Measurements from ENCODE around the gene LRRC4C.

The LRRC4C gene

GRCh38 chr11:40360206-40360798, 1099.2 kb downstream of the LRRC4C start:
- no peak for DNase-seq (ENCODE audit: low read depth)

- DNase-seq (ENCODE audit: low read depth), result no peak
Observed at GRCh38 chr11:40354121-40354520, 1105.3 kb downstream of the LRRC4C start.

- DNase-seq (ENCODE audit: low read depth), result no peak
Observed at GRCh38 chr11:40340911-40341310, 1118.5 kb downstream of the LRRC4C start.

- DNase-seq (ENCODE audit: low read depth), result no peak
Observed at GRCh38 chr11:40338739-40339138, 1120.7 kb downstream of the LRRC4C start.

- no peak for DNase-seq (ENCODE audit: low read depth)
Observed at GRCh38 chr11:40338062-40338461, 1121.4 kb downstream of the LRRC4C start.

GRCh38 chr11:40337118-40337517, 1122.3 kb downstream of the LRRC4C start:
- DNase-seq (ENCODE audit: low read depth), result no peak

GRCh38 chr11:40328890-40329614, 1130.4 kb downstream of the LRRC4C start:
- no peak for DNase-seq (ENCODE audit: low read depth)

- no peak for DNase-seq (ENCODE audit: low read depth)
Observed at GRCh38 chr11:40323241-40323640, 1136.2 kb downstream of the LRRC4C start.

- DNase-seq (ENCODE audit: low read depth), result no peak
Observed at GRCh38 chr11:40321537-40321936, 1137.9 kb downstream of the LRRC4C start.

GRCh38 chr11:40316171-40316570, 1143.3 kb downstream of the LRRC4C start:
- DNase-seq (ENCODE audit: low read depth), result no peak

GRCh38 chr11:40315122-40315521, 1144.3 kb downstream of the LRRC4C start:
- no peak for DNase-seq (ENCODE audit: low read depth)

GRCh38 chr11:40314327-40314726, 1145.1 kb downstream of the LRRC4C start:
- DNase-seq (ENCODE audit: low read depth), result no peak

GRCh38 chr11:40306938-40307548, 1152.4 kb downstream of the LRRC4C start:
- DNase-seq (ENCODE audit: low read depth), result no peak

GRCh38 chr11:40302669-40303068, 1156.8 kb downstream of the LRRC4C start:
- DNase-seq (ENCODE audit: low read depth), result no peak

- no peak for DNase-seq (ENCODE audit: low read depth)
Observed at GRCh38 chr11:40295466-40295865, 1164.0 kb downstream of the LRRC4C start.

GRCh38 chr11:40294741-40295140, 1164.7 kb downstream of the LRRC4C start:
- no peak for DNase-seq (ENCODE audit: low read depth)

GRCh38 chr11:40294349-40294735, 1165.1 kb downstream of the LRRC4C start:
- no peak for DNase-seq (ENCODE audit: low read depth)

- no peak for DNase-seq (ENCODE audit: low read depth)
Observed at GRCh38 chr11:40293655-40294348, 1165.7 kb downstream of the LRRC4C start.

GRCh38 chr11:40292721-40293508, 1166.5 kb downstream of the LRRC4C start:
- DNase-seq (ENCODE audit: low read depth), result no peak

GRCh38 chr11:40291741-40292140, 1167.7 kb downstream of the LRRC4C start:
- no peak for DNase-seq (ENCODE audit: low read depth)

GRCh38 chr11:40291329-40291728, 1168.1 kb downstream of the LRRC4C start:
- DNase-seq (ENCODE audit: low read depth), result no peak

GRCh38 chr11:40290171-40290631, 1169.3 kb downstream of the LRRC4C start:
- DNase-seq (ENCODE audit: low read depth), result no peak
